HepG2 (cell line): Measurements from ENCODE around the gene TADA3. TPM values are rescaled to one million over a fixed set of nuclear protein-coding genes. Genes with fewer than 3 reads are reported as not detected.
A peak's percentile ranks its signal among the peaks of the same experiment; 100 is the strongest.

Experiments used
- CCDC6 ChIP-seq: sonication (generic); formaldehyde crosslinking; IDR thresholded peaks from 2 replicates; pipeline ENCODE4 v1.8.1; 2022; ENCODE audit warnings: mild to moderate bottlenecking, missing genetic modification reagents, moderate library complexity
- CEBPZ ChIP-seq: IDR thresholded peaks from 2 replicates; pipeline ENCODE4 v1.6.1; 2012; ENCODE audit warnings: low read length, improper control_type of control experiment
- EZH2 ChIP-seq: conservative IDR thresholded peaks from 2 replicates; pipeline ENCODE4 v1.6.1; 2012; ENCODE audit warnings: mild to moderate bottlenecking, low read depth, low read length, moderate library complexity
- GPN1 ChIP-seq: sonication (generic); formaldehyde crosslinking; IDR thresholded peaks from 2 replicates; pipeline ENCODE4 v1.5.1; 2020; ENCODE audit warnings: missing genetic modification reagents, borderline replicate concordance
- IKZF5 ChIP-seq: IDR thresholded peaks from 2 replicates; pipeline ENCODE4 v1.6.1; 2018; ENCODE audit warnings: missing genetic modification reagents, mild to moderate bottlenecking, missing compliant biosample characterization
- IRX3 ChIP-seq: sonication (generic); formaldehyde crosslinking; IDR thresholded peaks from 2 replicates; pipeline ENCODE4 v1.8.1; 2023; ENCODE audit warnings: mild to moderate bottlenecking, low read depth, missing genetic modification reagents, borderline replicate concordance
- MLX ChIP-seq: IDR thresholded peaks from 2 replicates; pipeline ENCODE4 v1.6.1; 2016
- PCBP2 ChIP-seq: fragments of 200-400 bp; formaldehyde crosslinking; optimal IDR thresholded peaks from 2 replicates; pipeline ENCODE3; 2018; ENCODE audit warnings: low read length, low read depth; ENCODE audit not compliant: poor library complexity, severe bottlenecking
- PHB2 ChIP-seq: fragments of 450-650 bp; IDR thresholded peaks from 2 replicates; pipeline ENCODE4 v1.6.1; 2018; ENCODE audit not compliant: partially characterized antibody
- RARA ChIP-seq: IDR thresholded peaks from 2 replicates; pipeline ENCODE4 v1.6.1; 2016; ENCODE audit warnings: missing genetic modification reagents, missing compliant biosample characterization
- SOX6 ChIP-seq, 2 experiments: fragments of 450-650 bp in 1 of 2; sonication (generic) in 1 of 2; formaldehyde crosslinking in 1 of 2; IDR thresholded peaks; 2 replicates each; pipeline versions ENCODE4 v1.4.0 to v1.6.1; 2017 to 2020; ENCODE audit warnings: antibody characterized with exemption in 1 of 2, mild to moderate bottlenecking in 1 of 2, missing genetic modification reagents in 1 of 2
- SRSF1 ChIP-seq: fragments of 200-400 bp; formaldehyde crosslinking; optimal IDR thresholded peaks from 2 replicates; pipeline ENCODE3; 2017; ENCODE audit warnings: mild to moderate bottlenecking, low read depth, low read length, moderate library complexity
- TBX2 ChIP-seq: sonication (generic); formaldehyde crosslinking; IDR thresholded peaks from 2 replicates; pipeline ENCODE4 v1.5.0; 2020; ENCODE audit warnings: missing genetic modification reagents, mild to moderate bottlenecking, borderline replicate concordance
- ZFP41 ChIP-seq: sonication (generic); formaldehyde crosslinking; IDR thresholded peaks from 2 replicates; pipeline ENCODE4 v1.4.0; 2020; ENCODE audit warnings: mild to moderate bottlenecking, missing genetic modification reagents, borderline replicate concordance
- ZMYM4 ChIP-seq: sonication (generic); formaldehyde crosslinking; IDR thresholded peaks from 2 replicates; pipeline ENCODE4 v1.8.1; 2023; ENCODE audit warnings: mild to moderate bottlenecking, missing genetic modification reagents
- ZNF160 ChIP-seq: sonication (generic); formaldehyde crosslinking; IDR thresholded peaks from 2 replicates; pipeline ENCODE4 v1.8.0; 2022; ENCODE audit warnings: mild to moderate bottlenecking, inconsistent platforms, missing genetic modification reagents
- ZNF333 ChIP-seq: sonication (generic); formaldehyde crosslinking; IDR thresholded peaks from 2 replicates; pipeline ENCODE4 v1.4.0; 2020; ENCODE audit warnings: mild to moderate bottlenecking, missing genetic modification reagents, borderline replicate concordance
- ZNF7 ChIP-seq: IDR thresholded peaks from 2 replicates; pipeline ENCODE4 v1.6.1; 2016; ENCODE audit warnings: missing biosample characterization, missing genetic modification reagents
- ZNF724P ChIP-seq: sonication (generic); formaldehyde crosslinking; IDR thresholded peaks from 2 replicates; pipeline ENCODE4 v1.8.0; 2022; ENCODE audit warnings: missing genetic modification reagents, borderline replicate concordance
- polyA plus RNA-seq, 8 experiments: library from polyadenylated mRNA; depleted of rRNA in 3 of 8; stranded (reverse) in 7 of 8; unstranded in 1 of 8; fragments of >200 nt; fragmentation: Illumina TruSeq in 4 of 8; extraction: Trizol in 4 of 8; gene quantifications; 2 replicates each; pipeline versions ENCODE4 v1.2.1 to v1.2.3, GENCODE V29; 2011 to 2016; ENCODE audit warnings: low read depth in 4 of 8, missing spikeins in 1 of 8, mixed read lengths in 1 of 8; ENCODE audit not compliant: insufficient read depth in 1 of 8
- total RNA-seq, 5 experiments: library from RNA; depleted of rRNA; stranded (reverse); fragments of >200 nt; fragmentation: Illumina TruSeq; extraction: Trizol; gene quantifications; 2 replicates each; pipeline ENCODE4 v1.2.3, GENCODE V29; 2016; ENCODE audit warnings: low read depth in 1 of 5
- TF ChIP-seq, protein P1 (sequence below): sonication (generic); formaldehyde crosslinking; IDR thresholded peaks from 2 replicates; pipeline ENCODE4 v1.5.0; 2020; ENCODE audit warnings: missing genetic modification reagents, mild to moderate bottlenecking, borderline replicate concordance
- TF ChIP-seq, protein P2 (sequence below): sonication (generic); formaldehyde crosslinking; IDR thresholded peaks from 2 replicates; pipeline ENCODE4 v1.4.0; 2020; ENCODE audit warnings: mild to moderate bottlenecking, missing genetic modification reagents

TADA3 gene
- total and polyA plus RNA-seq, 2 of the 13 experiments (the other 11 are each of a cell fraction or from before 2014, with no cell fraction given): 32.1 to 37.1 TPM

DNA sequence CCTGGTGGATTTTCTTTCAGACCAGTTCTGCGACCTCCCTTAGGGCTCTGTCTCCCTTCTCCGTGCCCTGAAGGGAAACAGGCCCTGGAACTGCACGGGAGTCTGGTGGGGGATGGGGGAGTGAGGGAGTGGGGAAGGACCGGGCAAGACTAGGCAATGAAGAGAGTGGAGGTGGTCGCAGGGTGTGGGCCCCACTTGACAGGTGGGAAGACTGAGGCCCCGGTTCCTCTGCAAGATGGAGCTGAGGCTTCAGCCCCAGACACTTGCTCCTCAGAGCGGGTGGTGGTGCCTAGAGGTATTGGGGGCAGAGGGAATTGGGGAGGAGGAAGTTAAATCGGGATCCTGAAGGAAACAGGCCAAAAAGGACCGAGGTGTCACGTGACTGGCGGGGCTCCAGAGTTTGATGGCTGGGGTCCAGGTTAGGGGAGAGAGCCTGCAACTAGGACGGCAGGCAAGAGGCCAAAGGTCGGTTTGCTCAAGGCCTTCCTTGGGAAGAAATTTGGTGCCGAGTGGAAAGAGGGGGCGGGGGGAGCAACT is 21.9 kb downstream of the TADA3 start (continued):
- no peak for TF ChIP-seq CEBPZ
- no peak for TF ChIP-seq SOX6 (IDR thresholded peaks at IDR 0.05)
- 0 out of 2 replicates have a peak, but pooled peaks have one; percentile 14 for TF ChIP-seq SOX6 (CRISPR knock-in tag; IDR thresholded peaks at IDR 0.05)
- TF ChIP-seq PCBP2: no peak
- no peak for TF ChIP-seq CCDC6 (CRISPR knock-in tag)
- TF ChIP-seq SRSF1: no peak
- no peak for TF ChIP-seq GPN1 (CRISPR knock-in tag)
- TF ChIP-seq ZFP41: no peak
- TF ChIP-seq IRX3 (CRISPR knock-in tag): no peak
- TF ChIP-seq TBX2 (CRISPR knock-in tag): no peak
- TF ChIP-seq, protein P1, sequence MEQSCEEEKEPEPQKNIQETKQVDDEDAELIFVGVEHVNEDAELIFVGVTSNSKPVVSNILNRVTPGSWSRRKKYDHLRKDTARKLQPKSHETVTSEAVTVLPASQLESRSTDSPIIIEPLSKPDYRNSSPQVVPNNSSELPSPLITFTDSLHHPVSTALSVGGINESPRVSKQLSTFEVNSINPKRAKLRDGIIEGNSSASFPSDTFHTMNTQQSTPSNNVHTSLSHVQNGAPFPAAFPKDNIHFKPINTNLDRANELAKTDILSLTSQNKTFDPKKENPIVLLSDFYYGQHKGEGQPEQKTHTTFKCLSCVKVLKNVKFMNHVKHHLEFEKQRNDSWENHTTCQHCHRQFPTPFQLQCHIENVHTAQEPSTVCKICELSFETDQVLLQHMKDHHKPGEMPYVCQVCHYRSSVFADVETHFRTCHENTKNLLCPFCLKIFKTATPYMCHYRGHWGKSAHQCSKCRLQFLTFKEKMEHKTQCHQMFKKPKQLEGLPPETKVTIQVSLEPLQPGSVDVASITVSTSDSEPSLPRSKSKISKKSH (CRISPR knock-in tag): no peak
- TF ChIP-seq RARA (CRISPR knock-in tag): no peak
- TF ChIP-seq ZNF7: no peak
- peak; percentile 28; the same call in 1 of the 2 replicates for TF ChIP-seq MLX (CRISPR knock-in tag)
- no peak for TF ChIP-seq ZMYM4 (CRISPR knock-in tag)
- no peak for TF ChIP-seq EZH2
- TF ChIP-seq PHB2: no peak
- no peak for TF ChIP-seq IKZF5 (CRISPR knock-in tag)
- TF ChIP-seq ZNF160 (CRISPR knock-in tag): 0 out of 2 replicates have a peak, but pooled peaks have one; percentile 30
- TF ChIP-seq ZNF724P (CRISPR knock-in tag): no peak
- TF ChIP-seq, protein P2, sequence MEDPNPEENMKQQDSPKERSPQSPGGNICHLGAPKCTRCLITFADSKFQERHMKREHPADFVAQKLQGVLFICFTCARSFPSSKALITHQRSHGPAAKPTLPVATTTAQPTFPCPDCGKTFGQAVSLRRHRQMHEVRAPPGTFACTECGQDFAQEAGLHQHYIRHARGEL: no peak
- TF ChIP-seq ZNF333 (CRISPR knock-in tag): no peak
